HuH-7 (cell line): Measurements from ENCODE around the gene MAN2A2.
"Not testable (repeated sequence)": the region's sequence is repeated elsewhere in the genome, so short reads cannot be mapped to it uniquely, and the experiment has no call there.

Experiments
- DNase-seq: peaks from one replicate; pipeline ENCODE4 v3.0.0; 2011; ENCODE audit warnings: low spot score

The MAN2A2 gene

GRCh38 chr15:90871716-90872485 is 31.2 kb upstream of the MAN2A2 start:
- DNase-seq, result no peak

- no peak for DNase-seq
These were observed 30.5 kb upstream of the MAN2A2 start for GRCh38 chr15:90872486-90873184.

GRCh38 chr15:90873488-90873997 is 29.6 kb upstream of the MAN2A2 start:
- no peak for DNase-seq

GRCh38 chr15:90873998-90874605 is 29.0 kb upstream of the MAN2A2 start:
- peak; percentile 97 for DNase-seq

GRCh38 chr15:90874986-90875385 is 28.1 kb upstream of the MAN2A2 start:
- not testable (repeated sequence) for DNase-seq

- DNase-seq, result no peak
These were observed 27.5 kb upstream of the MAN2A2 start for GRCh38 chr15:90875549-90875981.

- DNase-seq, result no peak
These were observed 27.1 kb upstream of the MAN2A2 start for GRCh38 chr15:90876046-90876445.

- no peak for DNase-seq
These were observed 26.5 kb upstream of the MAN2A2 start for GRCh38 chr15:90876512-90877170.

- no peak for DNase-seq
These were observed 25.8 kb upstream of the MAN2A2 start for GRCh38 chr15:90877315-90877714.

GRCh38 chr15:90877996-90878395 is 25.1 kb upstream of the MAN2A2 start:
- DNase-seq, result no peak

- DNase-seq, result no peak
These were observed 24.4 kb upstream of the MAN2A2 start for GRCh38 chr15:90878660-90879059.

- DNase-seq, result no peak
These were observed 23.3 kb upstream of the MAN2A2 start for GRCh38 chr15:90879730-90880366.

GRCh38 chr15:90880381-90881145 is 22.5 kb upstream of the MAN2A2 start:
- DNase-seq, result no peak

GRCh38 chr15:90881181-90881977 is 21.7 kb upstream of the MAN2A2 start:
- no peak for DNase-seq

- no peak for DNase-seq
These were observed 21.0 kb upstream of the MAN2A2 start for GRCh38 chr15:90881978-90882721.

GRCh38 chr15:90882781-90883525 is 20.1 kb upstream of the MAN2A2 start:
- DNase-seq, result no peak

- DNase-seq, result no peak
These were observed 19.6 kb upstream of the MAN2A2 start for GRCh38 chr15:90883526-90883975.

- no peak for DNase-seq
These were observed 19.0 kb upstream of the MAN2A2 start, which contains the start of gene FES for GRCh38 chr15:90883976-90884718. Gene FES, plus strand, starts transcription at chr15:90884504. Its CDS starts 542 bp downstream, at chr15:90885046.
